IPS-15b (cell line): ENCODE measurements around the gene DTNB.

Experiments used
- H3K27me3 ChIP-seq: one replicate; pipeline ENCODE4 v1.6.1; 2013; ENCODE audit warnings: low read length; ENCODE audit not compliant: control insufficient read depth, insufficient read depth
- H3K36me3 ChIP-seq: one replicate; pipeline ENCODE4 v1.6.1; 2013; ENCODE audit warnings: low read length; ENCODE audit not compliant: control insufficient read depth, insufficient read depth
- H3K4me1 ChIP-seq: one replicate; pipeline ENCODE4 v1.6.1; 2013; ENCODE audit warnings: mild to moderate bottlenecking, low read length; ENCODE audit not compliant: control insufficient read depth, insufficient read depth
- H3K4me3 ChIP-seq: one replicate; pipeline ENCODE4 v1.5.1; 2013; ENCODE audit warnings: low read depth, low read length
- H3K9ac ChIP-seq: one replicate; pipeline ENCODE4 v1.6.1; 2013; ENCODE audit warnings: low read depth, mild to moderate bottlenecking, low read length
- H3K9me3 ChIP-seq: one replicate; pipeline ENCODE4 v1.6.1; 2013; ENCODE audit warnings: mild to moderate bottlenecking, low read length; ENCODE audit not compliant: control insufficient read depth, insufficient read depth

Gene DTNB

GRCh38 chr2:25582077-25582830, 91.1 kb downstream of the DTNB start:
- Histone ChIP-seq H3K36me3 (no peaks in the 10 kb centered on the region), H3K9ac (no peak overlapping the region), H3K4me3 (no peak overlapping the region), H3K27me3 (no peaks in the 10 kb centered on the region), H3K4me1 (peaks cover 6% of the 10 kb centered on the region), H3K9me3 (no peaks in the 10 kb centered on the region)

- H3K9me3 ChIP-seq, result no peaks in the 10 kb centered on the region
Observed at GRCh38 chr2:25576596-25576995, 96.8 kb downstream of the DTNB start.

GRCh38 chr2:25572638-25573037, 100.7 kb downstream of the DTNB start:
- Histone ChIP-seq H3K9me3 (no peaks in the 10 kb centered on the region), H3K4me1 (no peaks in the 10 kb centered on the region), H3K4me3 (no peak overlapping the region), H3K9ac (no peak overlapping the region), H3K27me3 (no peaks in the 10 kb centered on the region), H3K36me3 (no peaks in the 10 kb centered on the region)

More at GRCh38 chr2:25576596-25576995, 96.8 kb downstream of the DTNB start:
- H3K9ac ChIP-seq, result no peak overlapping the region
- no peaks in the 10 kb centered on the region for H3K27me3 ChIP-seq
- no peaks in the 10 kb centered on the region for H3K4me1 ChIP-seq
- no peaks in the 10 kb centered on the region for H3K36me3 ChIP-seq
- no peak overlapping the region for H3K4me3 ChIP-seq

- Histone ChIP-seq H3K36me3 (no peaks in the 10 kb centered on the region), H3K4me3 (no peak overlapping the region), H3K9ac (no peak overlapping the region), H3K27me3 (no peaks in the 10 kb centered on the region), H3K4me1 (no peaks in the 10 kb centered on the region), H3K9me3 (no peaks in the 10 kb centered on the region)
Observed at GRCh38 chr2:25570161-25570845, 103.1 kb downstream of the DTNB start.

- Histone ChIP-seq H3K9ac (no peak overlapping the region), H3K27me3 (no peaks in the 10 kb centered on the region), H3K4me1 (no peaks in the 10 kb centered on the region), H3K9me3 (no peaks in the 10 kb centered on the region), H3K36me3 (no peaks in the 10 kb centered on the region), H3K4me3 (no peak overlapping the region)
Observed at GRCh38 chr2:25567406-25567805, 106.0 kb downstream of the DTNB start.

GRCh38 chr2:25566694-25567093, 106.7 kb downstream of the DTNB start:
- no peaks in the 10 kb centered on the region for H3K36me3 ChIP-seq
- H3K9ac ChIP-seq, result no peak overlapping the region
- H3K9me3 ChIP-seq, result no peaks in the 10 kb centered on the region
- H3K27me3 ChIP-seq, result no peaks in the 10 kb centered on the region
- H3K4me3 ChIP-seq, result no peak overlapping the region
- no peaks in the 10 kb centered on the region for H3K4me1 ChIP-seq

GRCh38 chr2:25566094-25566493, 107.3 kb downstream of the DTNB start:
- Histone ChIP-seq H3K36me3 (no peaks in the 10 kb centered on the region), H3K4me3 (no peak overlapping the region), H3K9me3 (no peaks in the 10 kb centered on the region), H3K27me3 (no peaks in the 10 kb centered on the region), H3K4me1 (no peaks in the 10 kb centered on the region), H3K9ac (no peak overlapping the region)

GRCh38 chr2:25561136-25561850, 112.1 kb downstream of the DTNB start:
- no peaks in the 10 kb centered on the region for H3K36me3 ChIP-seq
- no peaks in the 10 kb centered on the region for H3K9me3 ChIP-seq
- no peaks in the 10 kb centered on the region for H3K27me3 ChIP-seq
- no peak overlapping the region for H3K9ac ChIP-seq
- no peak overlapping the region for H3K4me3 ChIP-seq
- peaks cover 3% of the 10 kb centered on the region for H3K4me1 ChIP-seq

- Histone ChIP-seq H3K9me3 (no peaks in the 10 kb centered on the region), H3K4me3 (no peak overlapping the region), H3K36me3 (no peaks in the 10 kb centered on the region), H3K9ac (no peak overlapping the region), H3K27me3 (no peaks in the 10 kb centered on the region), H3K4me1 (peaks cover 3% of the 10 kb centered on the region)
Observed at GRCh38 chr2:25559148-25559547, 114.2 kb downstream of the DTNB start.

GRCh38 chr2:25558262-25558661, 115.1 kb downstream of the DTNB start:
- H3K4me3 ChIP-seq, result no peak overlapping the region
- H3K9me3 ChIP-seq, result no peaks in the 10 kb centered on the region
- no peak overlapping the region for H3K9ac ChIP-seq
- H3K36me3 ChIP-seq, result no peaks in the 10 kb centered on the region
- peaks cover 3% of the 10 kb centered on the region for H3K4me1 ChIP-seq
- no peaks in the 10 kb centered on the region for H3K27me3 ChIP-seq

GRCh38 chr2:25557179-25558036, 116.0 kb downstream of the DTNB start:
- no peak overlapping the region for H3K9ac ChIP-seq
- no peaks in the 10 kb centered on the region for H3K9me3 ChIP-seq
- H3K36me3 ChIP-seq, result no peaks in the 10 kb centered on the region
- H3K27me3 ChIP-seq, result no peaks in the 10 kb centered on the region
- peaks cover 3% of the 10 kb centered on the region for H3K4me1 ChIP-seq
- no peak overlapping the region for H3K4me3 ChIP-seq
